GM12878 (cell line): Measurements from ENCODE around the gene TFB1M.

ENCODE experiments used
- CHD2 ChIP-seq: IDR thresholded peaks from 2 replicates; pipeline ENCODE4 v1.6.1; 2011; ENCODE audit warnings: low read depth, low read length, improper control_type of control experiment, borderline replicate concordance
- CREM ChIP-seq: IDR thresholded peaks from 2 replicates; pipeline ENCODE4 v1.6.1; 2014; ENCODE audit warnings: antibody characterized with exemption, low read depth
- POLR2A ChIP-seq: IDR thresholded peaks from 2 replicates; pipeline ENCODE4 v1.6.1; 2011; ENCODE audit warnings: low read depth, mild to moderate bottlenecking, low read length
- SMC3 ChIP-seq: IDR thresholded peaks from 2 replicates; pipeline ENCODE4 v1.6.1; 2011; ENCODE audit warnings: low read length, improper control_type of control experiment, borderline replicate concordance

DNA sequence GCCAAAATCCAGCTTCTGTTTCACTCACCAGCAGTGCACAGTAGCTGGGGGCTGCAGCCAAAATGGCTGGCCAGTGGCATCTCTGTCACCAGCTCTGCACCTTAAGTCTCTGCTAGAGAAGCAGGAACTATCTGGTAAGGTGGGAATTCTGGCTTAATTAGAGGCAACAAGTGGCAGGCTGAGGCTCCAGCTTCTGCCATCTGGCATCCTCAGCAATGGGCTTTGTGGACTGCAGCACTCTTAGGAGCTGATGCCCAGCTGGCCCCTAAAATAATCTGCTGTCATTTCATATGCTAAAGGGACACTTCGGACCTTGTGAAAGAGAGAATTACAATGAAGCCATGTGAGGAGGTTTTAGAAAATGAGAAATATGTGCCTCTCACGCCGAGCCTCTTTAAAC, 55.1 kb downstream of the TFB1M start:
- TF ChIP-seq CREM (no peak), CHD2 (no peak), POLR2A (no peak), SMC3 (no peak)
